BLaER1 treated with 17β-estradiol and CSF1 and Interleukin-3, amounts not matched to agents 10 nM and 100 nM (cell line): Measurements from ENCODE around the gene ZNF618.

Experiments used
- H3K27ac ChIP-seq, 11 experiments: shearing (Covaris generic); formaldehyde crosslinking; 2 replicates each; pipeline ENCODE4 v1.8.1; 2022
- H3K27me3 ChIP-seq, 11 experiments: shearing (Covaris generic); formaldehyde crosslinking; 2 replicates each; pipeline ENCODE4 v1.8.1; 2022
- H3K36me3 ChIP-seq, 11 experiments: shearing (Covaris generic); formaldehyde crosslinking; 2 replicates each; pipeline ENCODE4 v1.8.1; 2022
- H3K4me1 ChIP-seq, 10 experiments: shearing (Covaris generic); formaldehyde crosslinking; 2 replicates each; pipeline ENCODE4 v1.8.1; 2022
- H3K4me2 ChIP-seq, 11 experiments: shearing (Covaris generic); formaldehyde crosslinking; 2 replicates each; pipeline ENCODE4 v1.8.1; 2022
- H3K4me3 ChIP-seq, 10 experiments: shearing (Covaris generic); formaldehyde crosslinking; 2 replicates each; pipeline ENCODE4 v1.8.1; 2022
- H3K9ac ChIP-seq, 11 experiments: shearing (Covaris generic); formaldehyde crosslinking; 2 replicates each; pipeline ENCODE4 v1.8.1; 2022
- H3K9me3 ChIP-seq, 11 experiments: shearing (Covaris generic); formaldehyde crosslinking; replicated peaks in 1 of 11; 2 replicates each; pipeline ENCODE4 v1.8.1; 2022
- H4K20me1 ChIP-seq, 11 experiments: shearing (Covaris generic); formaldehyde crosslinking; 2 replicates each; pipeline ENCODE4 v1.8.1; 2022
- Cebpa-rat ChIP-seq, 11 experiments: shearing (Covaris generic); IDR thresholded peaks; 2 replicates each; pipeline ENCODE4 v1.8.1; 2022

The ZNF618 gene

GRCh38 chr9:113954591-113954990 is 78.5 kb downstream of the ZNF618 start:
- no peak for TF ChIP-seq Cebpa-rat (IDR thresholded peaks at IDR 0.05)
- Histone ChIP-seq H3K9ac (peak overlapping the region; percentile 12 to 81 (median 76); a peak in 20 of 22 replicates), H3K4me3 (peak overlapping the region in 6 of 10 experiments; percentile 2 to 53 (median 35); a peak in 11 of 20 replicates), H3K27me3 (no peaks in the 10 kb centered on the region), H3K4me2 (peak overlapping the region; percentile 65 to 95 (median 89)), H3K27ac (peak overlapping the region; percentile 20 to 97 (median 92); a peak in 21 of 22 replicates), H3K36me3 (peaks cover 0 to 31% (median 8%) of the 10 kb centered on the region in 11 experiments; a peak in 12 of 22 replicates), H3K9me3 (no peaks in the 10 kb centered on the region; a peak in 1 of 22 replicates), H3K4me1 (peaks cover 51 to 92% (median 78%) of the 10 kb centered on the region in 10 experiments), H4K20me1 (peaks cover 0 to 4% (median 0%) of the 10 kb centered on the region in 11 experiments; a peak in 1 of 22 replicates)

GRCh38 chr9:113955076-113955752 is 79.1 kb downstream of the ZNF618 start:
- Histone ChIP-seq H3K27ac (peak overlapping the region; percentile 20 to 97 (median 92); a peak in 21 of 22 replicates), H3K9ac (peak overlapping the region; percentile 25 to 81 (median 76); a peak in 20 of 22 replicates), H3K27me3 (no peaks in the 10 kb centered on the region), H3K4me2 (peak overlapping the region; percentile 65 to 95 (median 89)), H3K4me1 (peaks cover 51 to 93% (median 82%) of the 10 kb centered on the region in 10 experiments), H3K36me3 (peaks cover 0 to 35% (median 12%) of the 10 kb centered on the region in 11 experiments; a peak in 14 of 22 replicates), H3K4me3 (peak overlapping the region in 7 of 10 experiments; percentile 20 to 53 (median 34); a peak in 12 of 20 replicates), H3K9me3 (no peaks in the 10 kb centered on the region; a peak in 1 of 22 replicates), H4K20me1 (peaks cover 0 to 4% (median 0%) of the 10 kb centered on the region in 11 experiments; a peak in 1 of 22 replicates)
- TF ChIP-seq Cebpa-rat (IDR thresholded peaks at IDR 0.05) = peak in 4 of 11 experiments; percentile 60 to 85 (median 79); a peak in 7 of 22 replicates

DNA sequence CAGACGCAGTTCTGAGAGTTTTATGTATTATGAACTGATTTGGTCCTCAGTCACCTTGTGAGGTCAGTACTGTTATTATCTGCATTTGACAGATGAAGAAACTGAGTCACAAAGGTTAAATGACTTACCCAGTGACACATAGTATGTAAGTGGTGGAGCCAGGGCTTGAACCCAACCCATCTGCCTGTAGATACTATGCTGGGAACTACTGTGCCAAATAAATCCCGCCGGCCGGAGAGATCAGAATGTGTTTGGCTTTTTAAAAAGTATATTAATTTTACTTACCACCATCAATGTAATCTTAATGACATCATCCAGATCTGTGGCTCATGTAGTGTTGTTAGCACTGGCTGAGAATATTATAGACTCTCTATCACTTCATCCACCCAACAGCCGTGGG is 80.8 kb downstream of the ZNF618 start:
- Histone ChIP-seq H3K9me3 (no peaks in the 10 kb centered on the region; a peak in 1 of 22 replicates), H4K20me1 (no peaks in the 10 kb centered on the region), H3K27ac (peak overlapping the region in 10 of 11 experiments; percentile 37 to 97 (median 92); a peak in 20 of 22 replicates), H3K27me3 (no peaks in the 10 kb centered on the region), H3K36me3 (peaks cover 0 to 49% (median 21%) of the 10 kb centered on the region in 11 experiments; a peak in 15 of 22 replicates), H3K4me2 (peak overlapping the region; percentile 65 to 95 (median 89)), H3K4me1 (peaks cover 51 to 100% (median 80%) of the 10 kb centered on the region in 10 experiments), H3K4me3 (no peak overlapping the region), H3K9ac (peak overlapping the region in 9 of 11 experiments; percentile 21 to 81 (median 70); a peak in 13 of 22 replicates)
- no peak for TF ChIP-seq Cebpa-rat (IDR thresholded peaks at IDR 0.05)

GRCh38 chr9:113957351-113957750 is 81.2 kb downstream of the ZNF618 start:
- H3K4me3 ChIP-seq = no peak overlapping the region
- peaks cover 0 to 3% (median 0%) of the 10 kb centered on the region in 11 experiments; a peak in 1 of 22 replicates for H3K9me3 ChIP-seq

GRCh38 chr9:113957821-113958341 is 81.8 kb downstream of the ZNF618 start:
- no peak for TF ChIP-seq Cebpa-rat (IDR thresholded peaks at IDR 0.05)
- peak overlapping the region in 10 of 11 experiments; percentile 37 to 97 (median 92); a peak in 19 of 22 replicates for H3K27ac ChIP-seq
- peaks cover 0 to 4% (median 0%) of the 10 kb centered on the region in 11 experiments; a peak in 1 of 22 replicates for H3K9me3 ChIP-seq
- peak overlapping the region; percentile 65 to 95 (median 89) for H3K4me2 ChIP-seq
- H3K4me3 ChIP-seq = no peak overlapping the region
- H4K20me1 ChIP-seq = no peaks in the 10 kb centered on the region
- H3K9ac ChIP-seq = peak overlapping the region in 8 of 11 experiments; percentile 55 to 81 (median 72); a peak in 15 of 22 replicates
- H3K36me3 ChIP-seq = peaks cover 0 to 48% (median 25%) of the 10 kb centered on the region in 11 experiments; a peak in 16 of 22 replicates
- H3K27me3 ChIP-seq = no peaks in the 10 kb centered on the region
- H3K4me1 ChIP-seq = peaks cover 50 to 91% (median 70%) of the 10 kb centered on the region in 10 experiments

More at GRCh38 chr9:113957351-113957750, 81.2 kb downstream of the ZNF618 start:
- Histone ChIP-seq H3K27ac (peak overlapping the region in 10 of 11 experiments; percentile 37 to 97 (median 92); a peak in 20 of 22 replicates), H3K27me3 (no peaks in the 10 kb centered on the region), H3K4me2 (peak overlapping the region; percentile 65 to 95 (median 89)), H3K36me3 (peaks cover 0 to 49% (median 22%) of the 10 kb centered on the region in 11 experiments; a peak in 16 of 22 replicates), H4K20me1 (no peaks in the 10 kb centered on the region), H3K9ac (peak overlapping the region in 9 of 11 experiments; percentile 21 to 81 (median 70); a peak in 15 of 22 replicates), H3K4me1 (peaks cover 51 to 96% (median 76%) of the 10 kb centered on the region in 10 experiments)
- TF ChIP-seq Cebpa-rat (IDR thresholded peaks at IDR 0.05) = no peak

DNA sequence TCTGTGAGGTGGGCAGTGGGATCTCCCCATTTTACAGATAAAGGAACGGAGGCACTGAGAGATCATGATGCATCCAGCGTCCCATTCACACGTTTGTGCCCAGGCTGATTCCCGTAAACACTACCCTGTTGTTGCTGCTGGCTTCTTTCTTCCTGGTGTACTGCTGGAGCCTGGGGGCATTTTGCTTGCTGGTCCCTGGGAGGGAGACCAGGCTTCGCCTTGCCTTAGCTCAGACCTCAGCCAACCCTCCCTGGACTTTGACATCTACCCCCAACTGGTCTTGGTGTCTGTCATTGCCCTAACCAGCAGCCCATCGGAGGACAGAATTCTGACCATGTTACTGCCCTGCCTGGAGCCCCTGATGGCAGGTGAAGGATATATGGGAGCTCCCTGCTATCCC is 82.4 kb downstream of the ZNF618 start:
- Histone ChIP-seq H3K9ac (peak overlapping the region in 6 of 11 experiments; percentile 55 to 81 (median 72); a peak in 6 of 22 replicates), H3K4me3 (no peak overlapping the region), H4K20me1 (no peaks in the 10 kb centered on the region), H3K27me3 (no peaks in the 10 kb centered on the region), H3K4me2 (peak overlapping the region in 9 of 11 experiments; percentile 65 to 95 (median 90); a peak in 14 of 22 replicates), H3K4me1 (peaks cover 47 to 87% (median 66%) of the 10 kb centered on the region in 10 experiments), H3K9me3 (peaks cover 0 to 4% (median 0%) of the 10 kb centered on the region in 11 experiments; a peak in 1 of 22 replicates), H3K36me3 (peaks cover 0 to 48% (median 25%) of the 10 kb centered on the region in 11 experiments; a peak in 16 of 22 replicates), H3K27ac (peak overlapping the region in 9 of 11 experiments; percentile 89 to 97 (median 93); a peak in 17 of 22 replicates)
- no peak for TF ChIP-seq Cebpa-rat (IDR thresholded peaks at IDR 0.05)

DNA sequence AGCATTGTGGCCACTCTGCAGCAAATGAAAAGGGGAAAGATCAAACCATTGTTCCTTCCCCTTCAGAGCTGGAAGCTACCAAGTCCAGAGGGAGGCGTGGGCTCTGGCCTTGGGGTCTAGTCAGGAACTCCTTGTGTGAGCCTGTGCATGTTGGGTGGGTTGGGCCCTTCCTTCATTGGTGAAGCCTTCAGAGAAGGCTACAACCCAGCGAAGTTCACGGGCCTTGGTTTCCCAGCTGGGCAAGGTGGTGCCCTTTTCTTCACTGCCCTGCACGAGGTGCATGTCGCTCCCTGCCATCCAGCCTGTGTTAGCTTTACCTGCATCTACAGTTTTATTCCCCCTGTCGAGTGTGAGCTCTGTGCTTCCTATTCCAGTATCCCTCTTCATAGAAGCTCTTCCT is 84.7 kb downstream of the ZNF618 start:
- H3K27me3 ChIP-seq = no peaks in the 10 kb centered on the region
- peak overlapping the region in 3 of 11 experiments; percentile 19 to 94 (median 24); a peak in 4 of 22 replicates for H3K4me2 ChIP-seq
- H3K9me3 ChIP-seq = peaks cover 0 to 4% (median 0%) of the 10 kb centered on the region in 11 experiments; a peak in 1 of 22 replicates
- H4K20me1 ChIP-seq = no peaks in the 10 kb centered on the region
- H3K36me3 ChIP-seq = peaks cover 0 to 53% (median 34%) of the 10 kb centered on the region in 11 experiments; a peak in 19 of 22 replicates
- no peak overlapping the region for H3K9ac ChIP-seq
- peaks cover 29 to 75% (median 49%) of the 10 kb centered on the region in 10 experiments for H3K4me1 ChIP-seq
- no peak for TF ChIP-seq Cebpa-rat (IDR thresholded peaks at IDR 0.05)
- H3K4me3 ChIP-seq = no peak overlapping the region
- peak overlapping the region in 5 of 11 experiments; percentile 7 to 92 (median 34); a peak in 6 of 22 replicates for H3K27ac ChIP-seq

- H3K27me3 ChIP-seq = no peaks in the 10 kb centered on the region
- H3K9ac ChIP-seq = no peak overlapping the region
- H3K36me3 ChIP-seq = peaks cover 0 to 68% (median 47%) of the 10 kb centered on the region in 11 experiments; a peak in 19 of 22 replicates
- no peaks in the 10 kb centered on the region for H4K20me1 ChIP-seq
- TF ChIP-seq Cebpa-rat (IDR thresholded peaks at IDR 0.05) = no peak
- H3K4me2 ChIP-seq = no peak overlapping the region
- H3K9me3 ChIP-seq = peaks cover 0 to 4% (median 0%) of the 10 kb centered on the region in 11 experiments; a peak in 1 of 22 replicates
- peak overlapping the region in 4 of 11 experiments; percentile 11 to 92 (median 27); a peak in 2 of 22 replicates for H3K27ac ChIP-seq
- no peak overlapping the region for H3K4me3 ChIP-seq
- H3K4me1 ChIP-seq = peaks cover 13 to 58% (median 33%) of the 10 kb centered on the region in 10 experiments
Measured at GRCh38 chr9:113962396-113962795, 86.3 kb downstream of the ZNF618 start.
